Tibial nerve (tissue), 4 donors: ENCODE data around the gene DYNLT5. TPM values are rescaled to one million over a fixed set of nuclear protein-coding genes. Genes with fewer than 3 reads are reported as not detected.
"Not testable (repeated sequence)": the region's sequence is repeated elsewhere in the genome, so short reads cannot be mapped to it uniquely, and the experiment has no call there.

Experiments used
- DNase-seq, 2 donors: peaks; one replicate each; pipeline ENCODE4 v3.0.0-alpha.2; 2019; ENCODE audit warnings: low spot score in 2 of 2
- H3K27ac ChIP-seq, 4 donors: fragments of 200-600 bp; sonication (generic) in 3 of 4; one replicate each; pipeline ENCODE4 v1.5.1; 2017 to 2019; ENCODE audit warnings: mild to moderate bottlenecking in 1 of 4
- H3K27me3 ChIP-seq, 2 donors: fragments of 200-600 bp; sonication (generic) in 1 of 2; one replicate each; pipeline versions ENCODE4 v1.5.1 to v1.6.0; 2017 to 2019
- H3K36me3 ChIP-seq, 3 donors: fragments of 200-600 bp; sonication (generic); one replicate each; pipeline ENCODE4 v1.5.1; 2018 to 2019
- H3K4me1 ChIP-seq, 4 donors: fragments of 200-600 bp; sonication (generic) in 3 of 4; one replicate each; pipeline ENCODE4 v1.5.1; 2017 to 2019
- H3K4me3 ChIP-seq, 4 donors: fragments of 200-600 bp; sonication (generic) in 3 of 4; one replicate each; pipeline ENCODE4 v1.5.1; 2017 to 2019; ENCODE audit warnings: mild to moderate bottlenecking in 1 of 4, moderate library complexity in 1 of 4
- H3K9me3 ChIP-seq, 4 donors: fragments of 200-600 bp; sonication (generic) in 3 of 4; one replicate each; pipeline ENCODE4 v1.5.1; 2017 to 2019
- EP300 ChIP-seq, 2 donors: sonication (generic); formaldehyde crosslinking; IDR thresholded peaks; one replicate each; pipeline ENCODE4 v1.6.1; 2017; ENCODE audit warnings: antibody characterized with exemption in 2 of 2, mild to moderate bottlenecking in 1 of 2
- POLR2A ChIP-seq, 2 donors: fragments of 450-650 bp; IDR thresholded peaks; one replicate each; pipeline ENCODE4 v1.6.1; 2017; ENCODE audit warnings: antibody characterized with exemption in 2 of 2, mild to moderate bottlenecking in 2 of 2, moderate library complexity in 2 of 2
- WGBS, 2 donors: methylation state at CpG; one replicate each; pipeline ENCODE4 v1.1.5; 2018; 5-methylcytosine and 5-hydroxymethylcytosine counted together
- total RNA-seq, 4 donors: library from RNA; depleted of rRNA; stranded (reverse); fragments of >200 nt; gene quantifications; one replicate each; pipeline ENCODE4 v1.1.0, GENCODE V29; 2016
- TF ChIP-seq, protein P1 (sequence below), 5 experiments: fragments of 200-600 bp in 3 of 5; fragments of 450-650 bp in 2 of 5; sonication (generic) in 3 of 5; IDR thresholded peaks; one replicate each; pipeline ENCODE4 v1.5.1; 2016 to 2019; ENCODE audit warnings: antibody characterized with exemption in 5 of 5, mild to moderate bottlenecking in 3 of 5, moderate library complexity in 2 of 5

DYNLT5 gene
- total RNA-seq, 4 donors from 2014 or later, result 0.78 to 6.3 (median 4.5) TPM; not detected in 1

GRCh38 chr1:66777831-66778230 is 25.6 kb downstream of the DYNLT5 start:
- DNase-seq, result no peak
- H3K27me3 ChIP-seq, result no peaks in the 10 kb centered on the region
- 55 to 58% methylated on average over 3 of the region's 3 CpGs for WGBS, 2 donors
- no peak overlapping the region for H3K27ac ChIP-seq
- H3K36me3 ChIP-seq, result no peaks in the 10 kb centered on the region
- TF ChIP-seq EP300 (IDR thresholded peaks at IDR 0.05) (no peak), POLR2A (IDR thresholded peaks at IDR 0.05) (no peak)
- H3K4me1 ChIP-seq, result peaks cover 0 to 3% (median 0%) of the 10 kb centered on the region in 4 donors
- no peak overlapping the region for H3K4me3 ChIP-seq
- no peaks in the 10 kb centered on the region for H3K9me3 ChIP-seq

- H3K36me3 ChIP-seq, result no peaks in the 10 kb centered on the region
- 45 to 47% methylated on average over 4 of the region's 4 CpGs for WGBS, 2 donors
These were observed 26.0 kb downstream of the DYNLT5 start for GRCh38 chr1:66778266-66778665.

DNA sequence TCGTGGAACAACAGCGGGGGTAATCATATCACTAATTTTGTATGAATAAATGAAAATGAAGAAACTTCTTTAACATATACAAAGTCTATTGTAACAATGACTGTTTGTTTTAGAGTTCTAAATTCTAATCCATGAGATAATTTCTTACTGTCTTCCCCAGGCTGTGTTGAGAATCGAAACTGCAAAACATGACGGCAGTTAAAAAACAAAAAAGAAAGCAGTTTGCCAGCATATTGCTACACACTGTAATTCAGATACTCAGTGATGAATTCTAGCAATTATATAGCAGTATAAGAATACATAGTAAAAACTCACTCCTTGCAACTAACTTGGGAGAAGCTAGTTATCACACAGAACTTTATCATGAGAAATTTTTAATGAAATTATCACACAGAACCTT is 26.7 kb downstream of the DYNLT5 start:
- no peak overlapping the region for H3K4me3 ChIP-seq
- no peaks in the 10 kb centered on the region for H3K27me3 ChIP-seq
- no peaks in the 10 kb centered on the region for H3K36me3 ChIP-seq
- H3K4me1 ChIP-seq, result peaks cover 0 to 3% (median 0%) of the 10 kb centered on the region in 4 donors
- WGBS, 2 donors, result 51 to 55% methylated on average over 4 of the region's 4 CpGs
- H3K27ac ChIP-seq, result no peak overlapping the region
- DNase-seq, result no peak
- H3K9me3 ChIP-seq, result no peaks in the 10 kb centered on the region
- TF ChIP-seq, protein P1, sequence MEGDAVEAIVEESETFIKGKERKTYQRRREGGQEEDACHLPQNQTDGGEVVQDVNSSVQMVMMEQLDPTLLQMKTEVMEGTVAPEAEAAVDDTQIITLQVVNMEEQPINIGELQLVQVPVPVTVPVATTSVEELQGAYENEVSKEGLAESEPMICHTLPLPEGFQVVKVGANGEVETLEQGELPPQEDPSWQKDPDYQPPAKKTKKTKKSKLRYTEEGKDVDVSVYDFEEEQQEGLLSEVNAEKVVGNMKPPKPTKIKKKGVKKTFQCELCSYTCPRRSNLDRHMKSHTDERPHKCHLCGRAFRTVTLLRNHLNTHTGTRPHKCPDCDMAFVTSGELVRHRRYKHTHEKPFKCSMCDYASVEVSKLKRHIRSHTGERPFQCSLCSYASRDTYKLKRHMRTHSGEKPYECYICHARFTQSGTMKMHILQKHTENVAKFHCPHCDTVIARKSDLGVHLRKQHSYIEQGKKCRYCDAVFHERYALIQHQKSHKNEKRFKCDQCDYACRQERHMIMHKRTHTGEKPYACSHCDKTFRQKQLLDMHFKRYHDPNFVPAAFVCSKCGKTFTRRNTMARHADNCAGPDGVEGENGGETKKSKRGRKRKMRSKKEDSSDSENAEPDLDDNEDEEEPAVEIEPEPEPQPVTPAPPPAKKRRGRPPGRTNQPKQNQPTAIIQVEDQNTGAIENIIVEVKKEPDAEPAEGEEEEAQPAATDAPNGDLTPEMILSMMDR (IDR thresholded peaks at IDR 0.05), result no peak
- TF ChIP-seq POLR2A (IDR thresholded peaks at IDR 0.05) (no peak), EP300 (IDR thresholded peaks at IDR 0.05) (no peak)

More at GRCh38 chr1:66778266-66778665, 26.0 kb downstream of the DYNLT5 start:
- H3K27ac ChIP-seq, result no peak overlapping the region
- H3K4me1 ChIP-seq, result peaks cover 0 to 3% (median 0%) of the 10 kb centered on the region in 4 donors
- no peaks in the 10 kb centered on the region for H3K9me3 ChIP-seq
- no peaks in the 10 kb centered on the region for H3K27me3 ChIP-seq
- TF ChIP-seq POLR2A (IDR thresholded peaks at IDR 0.05) (no peak), EP300 (IDR thresholded peaks at IDR 0.05) (no peak)
- TF ChIP-seq, protein P1 (IDR thresholded peaks at IDR 0.05), result no peak
- no peak for DNase-seq
- no peak overlapping the region for H3K4me3 ChIP-seq

GRCh38 chr1:66779475-66780078 is 27.3 kb downstream of the DYNLT5 start:
- Histone ChIP-seq H3K4me1 (peaks cover 0 to 3% (median 0%) of the 10 kb centered on the region in 4 donors), H3K9me3 (no peaks in the 10 kb centered on the region), H3K36me3 (no peaks in the 10 kb centered on the region), H3K27ac (no peak overlapping the region), H3K4me3 (no peak overlapping the region), H3K27me3 (no peaks in the 10 kb centered on the region)
- DNase-seq, result no peak
- 69 to 74% methylated on average over 2 of the region's 2 CpGs for WGBS, 2 donors
- TF ChIP-seq, protein P1 (IDR thresholded peaks at IDR 0.05), result no peak
- TF ChIP-seq POLR2A (IDR thresholded peaks at IDR 0.05) (no peak), EP300 (IDR thresholded peaks at IDR 0.05) (no peak)

DNA sequence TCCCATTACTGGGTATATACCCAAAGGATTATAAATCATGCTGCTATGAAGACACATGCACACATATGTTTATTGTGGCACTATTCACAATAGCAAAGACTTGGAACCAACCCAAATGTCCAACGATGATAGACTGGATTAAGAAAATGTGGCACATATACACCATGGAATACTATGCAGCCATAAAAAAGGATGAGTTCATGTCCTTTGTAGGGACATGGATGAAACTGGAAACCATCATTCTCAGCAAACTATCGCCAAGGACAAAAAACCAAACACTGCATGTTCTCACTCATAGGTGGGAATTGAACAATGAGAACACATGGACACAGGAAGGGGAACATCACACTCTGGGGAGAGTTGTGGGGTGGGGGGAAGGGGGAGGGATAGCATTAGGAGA is 33.5 kb downstream of the DYNLT5 start:
- 75 to 100% methylated on average over 2 of the region's 2 CpGs for WGBS, 2 donors
- H3K27me3 ChIP-seq, H3K4me1 ChIP-seq, H3K27ac ChIP-seq, H3K36me3 ChIP-seq, DNase-seq, H3K4me3 ChIP-seq, H3K9me3 ChIP-seq: not testable (repeated sequence)

DNA sequence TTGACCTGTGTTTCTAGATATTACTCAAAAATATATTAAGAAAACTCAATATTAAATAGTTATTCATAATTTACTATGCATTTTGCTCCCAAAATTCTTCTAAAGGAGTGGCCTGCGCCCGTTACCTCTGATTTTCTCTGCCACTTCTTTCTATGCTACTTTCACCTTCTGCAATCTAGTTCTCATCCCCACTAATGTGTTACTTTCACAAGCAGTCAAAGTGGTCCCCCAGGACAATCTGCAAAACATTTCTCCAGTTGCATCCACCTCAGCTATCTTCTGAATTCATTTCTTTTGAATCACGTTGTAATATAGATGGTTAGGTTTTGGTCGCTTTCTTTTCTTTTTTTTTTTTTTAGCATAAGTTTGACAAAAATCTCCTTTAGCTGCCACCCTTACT is 35.4 kb downstream of the DYNLT5 start:
- H3K4me3 ChIP-seq, result no peak overlapping the region
- no peak for DNase-seq
- H3K27me3 ChIP-seq, result no peaks in the 10 kb centered on the region
- no peak overlapping the region for H3K27ac ChIP-seq
- no peaks in the 10 kb centered on the region for H3K9me3 ChIP-seq
- no peaks in the 10 kb centered on the region for H3K36me3 ChIP-seq
- WGBS, 2 donors, result 84% methylated on average over 4 of the region's 4 CpGs
- TF ChIP-seq, protein P1 (IDR thresholded peaks at IDR 0.05), result no peak
- TF ChIP-seq POLR2A (IDR thresholded peaks at IDR 0.05) (no peak), EP300 (IDR thresholded peaks at IDR 0.05) (no peak)
- no peaks in the 10 kb centered on the region for H3K4me1 ChIP-seq
